NCI-H1436 (cell line): Measurements from ENCODE around the gene AJUBA.
"Not testable (repeated sequence)": the region's sequence is repeated elsewhere in the genome, so short reads cannot be mapped to it uniquely, and the experiment has no call there.

Experiments
- DNase-seq: peaks from one replicate; lab custom pipeline; 2025; lab: John Stamatoyannopoulos, UW

AJUBA gene

GRCh38 chr14:22982477-22983245 lies at the start of gene AJUBA:
TSS of gene AJUBA (minus strand) at chr14:22982551. CDS start at chr14:22982266, 285 bp downstream.
- peak; percentile 28 for DNase-seq

GRCh38 chr14:23030936-23031335 lies 48.6 kb upstream of the AJUBA start:
- DNase-seq: no peak

- no peak for DNase-seq
Measured at GRCh38 chr14:23028799-23029198, 46.4 kb upstream of the AJUBA start.

- DNase-seq: no peak
Measured at GRCh38 chr14:23025151-23025814, 42.9 kb upstream of the AJUBA start.

- no peak for DNase-seq
Measured at GRCh38 chr14:23024612-23025075, 42.3 kb upstream of the AJUBA start.

GRCh38 chr14:23023795-23024152 lies 41.4 kb upstream of the AJUBA start:
- no peak for DNase-seq

- DNase-seq: no peak
Measured at GRCh38 chr14:23023022-23023794, 40.9 kb upstream of the AJUBA start.

DNA sequence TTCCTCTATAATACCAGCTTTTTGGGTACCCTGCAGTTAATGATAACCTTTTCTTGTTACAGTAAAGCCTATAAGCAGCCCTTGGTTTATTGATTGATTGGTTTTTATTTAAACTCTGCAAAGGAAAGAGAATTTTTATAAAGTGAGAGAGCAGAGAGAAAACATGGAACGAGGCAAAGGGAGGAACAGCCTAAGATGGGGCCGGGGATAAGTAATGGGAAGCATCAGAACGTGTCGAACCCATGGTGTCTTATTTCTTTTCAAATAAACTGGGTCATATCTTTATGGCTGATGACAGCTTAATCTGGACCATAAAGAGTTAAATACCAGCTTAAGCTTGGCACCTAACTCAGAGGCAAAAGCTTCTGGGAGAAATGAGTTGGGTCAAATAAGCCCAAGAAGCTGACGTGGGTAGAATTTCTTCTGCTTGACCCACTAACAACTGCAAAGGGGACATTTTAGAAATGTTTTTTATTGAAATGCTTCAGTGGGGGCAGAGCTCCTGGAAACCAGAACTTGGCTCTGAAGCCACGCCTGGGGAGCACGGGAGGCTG lies 39.6 kb upstream of the AJUBA start:
- no peak for DNase-seq

GRCh38 chr14:23021434-23021833 lies 39.1 kb upstream of the AJUBA start:
- no peak for DNase-seq

DNA sequence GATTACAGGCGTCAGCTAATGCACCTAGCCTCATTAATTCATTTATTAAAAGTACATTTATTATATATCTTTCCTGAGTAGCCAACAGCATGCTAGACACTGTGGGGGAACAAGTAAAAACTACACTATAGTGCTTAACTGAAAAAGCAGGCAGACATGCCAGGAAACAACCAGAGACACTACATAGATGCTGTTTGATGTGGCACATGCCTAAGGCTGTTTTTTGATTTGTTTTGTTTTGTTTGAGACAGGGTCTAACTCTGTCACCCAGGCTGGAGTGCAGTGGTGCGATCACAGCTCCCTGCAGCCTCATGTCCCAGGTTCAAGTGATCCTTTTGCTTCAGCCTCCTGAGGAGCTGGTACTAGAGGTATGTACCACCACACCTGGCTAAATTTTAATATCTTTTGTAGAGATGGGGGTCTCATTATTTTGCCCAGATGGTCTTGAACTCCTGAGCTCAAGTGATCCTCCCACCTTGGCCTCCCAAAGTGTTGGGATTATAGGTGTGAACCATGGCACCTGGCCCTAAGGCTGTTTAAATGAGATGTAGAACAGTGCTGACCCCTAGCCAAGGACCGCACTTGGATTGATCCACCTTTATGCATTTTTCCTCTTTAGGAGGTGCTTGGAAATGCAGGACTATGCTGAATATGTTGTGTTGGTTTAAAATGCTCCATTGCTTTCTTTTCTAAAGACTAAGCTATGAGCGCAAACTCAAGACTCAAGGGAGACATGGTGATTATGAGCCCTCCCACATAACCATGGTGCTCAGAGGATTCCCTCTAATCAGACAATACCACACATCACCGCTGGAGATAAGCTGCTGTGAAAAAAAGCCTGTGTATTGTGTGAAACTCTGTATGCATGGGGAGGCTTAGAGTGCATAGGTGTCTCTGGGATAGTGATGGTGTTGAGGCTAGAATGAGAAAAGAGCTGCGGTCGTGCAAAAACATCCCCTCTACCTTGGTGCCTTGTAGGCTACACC lies 38.1 kb upstream of the AJUBA start:
- DNase-seq: no peak

- DNase-seq: no peak
Measured at GRCh38 chr14:23018107-23018506, 35.8 kb upstream of the AJUBA start.

DNA sequence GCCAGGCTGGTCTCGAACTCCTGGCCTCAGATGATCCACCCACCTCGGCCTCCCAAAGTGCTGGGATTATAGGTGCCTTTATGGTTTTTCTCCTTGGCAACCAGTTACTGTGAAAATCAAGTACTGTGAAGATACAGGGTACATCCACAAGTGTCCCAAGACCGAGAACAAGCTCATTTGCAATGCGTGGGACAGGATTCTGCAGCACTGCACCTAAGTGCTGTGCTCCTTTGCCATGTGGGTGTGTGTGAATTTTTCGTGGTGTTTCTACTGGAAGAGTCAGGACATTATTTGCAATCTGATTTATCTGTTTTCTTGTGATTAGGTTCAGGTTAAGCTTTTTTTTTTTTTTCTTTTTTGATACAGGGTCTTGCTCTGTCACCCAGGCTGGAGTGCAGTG lies 34.7 kb upstream of the AJUBA start:
- no peak for DNase-seq

- DNase-seq: no peak
Measured at GRCh38 chr14:23015618-23016017, 33.3 kb upstream of the AJUBA start.

- not testable (repeated sequence) for DNase-seq
Measured at GRCh38 chr14:23013749-23014054, 31.4 kb upstream of the AJUBA start.

GRCh38 chr14:23013054-23013748 lies 30.9 kb upstream of the AJUBA start:
- DNase-seq: no peak

- peak; percentile 62 for DNase-seq
Measured at GRCh38 chr14:23009939-23010726, 27.8 kb upstream of the AJUBA start, which contains the start of gene C14orf93. TSS of gene C14orf93 (minus strand) at chr14:23010143. CDS start at chr14:22999023, 11,120 bp downstream.

- no peak for DNase-seq
Measured at GRCh38 chr14:23009483-23009938, 27.2 kb upstream of the AJUBA start.

GRCh38 chr14:23008831-23009230 lies 26.5 kb upstream of the AJUBA start:
- no peak for DNase-seq

- peak; percentile 96 for DNase-seq
Measured at GRCh38 chr14:23006544-23007419, 24.4 kb upstream of the AJUBA start.
